GM21529 (cell line): ENCODE measurements around the gene FAM204A.

Experiments
- ATAC-seq: cut with Tn5 transposase; IDR thresholded peaks from one replicate; pipeline ENCODE4 v1.9.1; 2021; ENCODE audit not compliant: unreplicated experiment

FAM204A gene

GRCh38 chr10:118332948-118333710 lies 9.0 kb downstream of the FAM204A start:
- ATAC-seq, result no peak

GRCh38 chr10:118332236-118332635 lies 9.9 kb downstream of the FAM204A start:
- ATAC-seq, result peak; percentile 93

GRCh38 chr10:118330295-118331076 lies 11.6 kb downstream of the FAM204A start:
- ATAC-seq, result no peak

GRCh38 chr10:118324140-118324539 lies 18.0 kb downstream of the FAM204A start:
- ATAC-seq, result peak; percentile 58

- no peak for ATAC-seq
These were observed 20.2 kb downstream of the FAM204A start for GRCh38 chr10:118321724-118322575.

- no peak for ATAC-seq
These were observed 26.5 kb downstream of the FAM204A start for GRCh38 chr10:118315629-118316028.

- ATAC-seq, result no peak
These were observed 27.2 kb downstream of the FAM204A start for GRCh38 chr10:118314882-118315281.

- no peak for ATAC-seq
These were observed 30.6 kb downstream of the FAM204A start for GRCh38 chr10:118311505-118311904.

- ATAC-seq, result no peak
These were observed 31.3 kb downstream of the FAM204A start for GRCh38 chr10:118310822-118311221.

GRCh38 chr10:118309911-118310310 lies 32.2 kb downstream of the FAM204A start:
- ATAC-seq, result no peak

- no peak for ATAC-seq
These were observed 33.5 kb downstream of the FAM204A start for GRCh38 chr10:118308664-118309063.

GRCh38 chr10:118307859-118308258 lies 34.3 kb downstream of the FAM204A start:
- no peak for ATAC-seq

GRCh38 chr10:118307220-118307619 lies 34.9 kb downstream of the FAM204A start:
- no peak for ATAC-seq

- no peak for ATAC-seq
These were observed 36.4 kb downstream of the FAM204A start for GRCh38 chr10:118305730-118306129.

GRCh38 chr10:118304521-118304920 lies 37.6 kb downstream of the FAM204A start:
- ATAC-seq, result no peak

GRCh38 chr10:118301211-118301610 lies 40.9 kb downstream of the FAM204A start:
- no peak for ATAC-seq

- no peak for ATAC-seq
These were observed 41.8 kb downstream of the FAM204A start for GRCh38 chr10:118300320-118300719.

- ATAC-seq, result no peak
These were observed 43.3 kb downstream of the FAM204A start for GRCh38 chr10:118298787-118299186.

GRCh38 chr10:118291122-118291521 lies 51.0 kb downstream of the FAM204A start:
- no peak for ATAC-seq

GRCh38 chr10:118290471-118290995 lies 51.6 kb downstream of the FAM204A start:
- no peak for ATAC-seq
